GM13976 (cell line): ENCODE data around the gene GALNT14.

Experiments
- DNase-seq: peaks from one replicate; pipeline ENCODE4 v3.0.0; 2012; ENCODE audit warnings: low spot score
- in situ Hi-C: fragments of 300-500 bp; cut with MboI; formaldehyde crosslinking; loops from one replicate; pipeline ENCODE4 v1.12.0; 2022; ENCODE audit warnings: low sequenced_read_pairs, mixed read lengths, inconsistent platforms; ENCODE audit not compliant: unreplicated experiment
- TF ChIP-seq, protein P1 (sequence below): IDR thresholded peaks from 2 replicates; pipeline ENCODE4 v1.5.1; 2012; ENCODE audit warnings: borderline replicate concordance, mild to moderate bottlenecking; ENCODE audit not compliant: insufficient read depth; ENCODE audit errors: extremely low read depth, missing control alignments, control extremely low read depth

GALNT14 gene

DNA sequence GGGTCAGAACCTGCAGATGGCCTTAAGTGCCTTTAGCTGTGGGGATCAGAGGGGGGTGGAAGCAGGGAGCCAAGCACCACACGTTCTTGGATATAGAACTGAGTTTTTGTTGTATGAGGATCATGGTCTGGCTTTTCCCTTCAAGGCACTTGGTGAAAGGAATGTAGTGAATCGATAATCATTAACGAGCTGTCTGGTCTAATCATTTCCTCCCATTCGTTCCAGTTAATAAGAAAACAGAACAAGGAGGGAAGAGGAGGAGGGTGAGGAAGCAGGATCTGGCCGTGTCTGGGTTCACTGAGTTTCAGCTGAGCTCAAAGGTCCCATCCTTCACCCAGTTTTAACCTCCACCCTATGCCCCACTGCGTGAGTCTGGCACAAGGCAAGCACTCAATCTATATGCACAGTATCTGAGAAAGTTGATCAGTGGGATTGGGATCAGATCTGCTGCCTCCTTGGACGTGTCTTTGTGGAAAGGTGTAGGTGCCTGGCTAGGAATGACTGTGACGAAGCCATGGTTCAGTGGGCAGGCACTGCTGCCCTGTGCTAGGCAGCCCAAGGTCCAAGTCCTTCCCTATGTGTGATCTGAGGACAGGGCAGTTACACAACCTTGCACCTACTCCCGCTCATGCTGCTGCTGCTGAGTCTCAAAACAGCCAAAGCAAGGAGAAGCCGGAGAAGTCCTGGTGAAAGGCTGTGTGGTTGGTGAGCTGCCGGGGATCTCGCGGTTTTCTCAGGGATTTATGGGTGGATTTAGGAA, 54.8 kb downstream of the GALNT14 start:
- TF ChIP-seq, protein P1, sequence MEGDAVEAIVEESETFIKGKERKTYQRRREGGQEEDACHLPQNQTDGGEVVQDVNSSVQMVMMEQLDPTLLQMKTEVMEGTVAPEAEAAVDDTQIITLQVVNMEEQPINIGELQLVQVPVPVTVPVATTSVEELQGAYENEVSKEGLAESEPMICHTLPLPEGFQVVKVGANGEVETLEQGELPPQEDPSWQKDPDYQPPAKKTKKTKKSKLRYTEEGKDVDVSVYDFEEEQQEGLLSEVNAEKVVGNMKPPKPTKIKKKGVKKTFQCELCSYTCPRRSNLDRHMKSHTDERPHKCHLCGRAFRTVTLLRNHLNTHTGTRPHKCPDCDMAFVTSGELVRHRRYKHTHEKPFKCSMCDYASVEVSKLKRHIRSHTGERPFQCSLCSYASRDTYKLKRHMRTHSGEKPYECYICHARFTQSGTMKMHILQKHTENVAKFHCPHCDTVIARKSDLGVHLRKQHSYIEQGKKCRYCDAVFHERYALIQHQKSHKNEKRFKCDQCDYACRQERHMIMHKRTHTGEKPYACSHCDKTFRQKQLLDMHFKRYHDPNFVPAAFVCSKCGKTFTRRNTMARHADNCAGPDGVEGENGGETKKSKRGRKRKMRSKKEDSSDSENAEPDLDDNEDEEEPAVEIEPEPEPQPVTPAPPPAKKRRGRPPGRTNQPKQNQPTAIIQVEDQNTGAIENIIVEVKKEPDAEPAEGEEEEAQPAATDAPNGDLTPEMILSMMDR = no peak
- in situ Hi-C loops = no loop called here
- DNase-seq = no peak

DNA sequence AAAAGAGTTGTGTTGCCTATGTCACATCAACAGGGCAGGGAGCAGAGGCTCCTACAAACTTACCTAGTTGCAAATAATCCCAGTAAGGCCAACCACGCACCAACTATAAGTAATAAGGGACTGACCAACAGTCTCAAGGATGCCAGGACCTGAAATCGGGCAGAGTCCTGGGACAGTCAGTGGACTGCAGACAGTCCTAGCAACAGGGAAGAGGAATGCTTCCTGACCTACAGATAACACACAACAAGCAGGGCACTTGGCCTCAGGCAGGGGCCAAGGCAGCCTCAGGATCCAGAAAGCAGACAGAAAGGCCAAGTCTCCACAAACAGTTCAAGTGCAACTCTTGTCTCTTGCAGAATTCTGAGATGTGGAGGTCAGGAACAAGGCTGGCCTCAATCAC, 56.2 kb downstream of the GALNT14 start:
- in situ Hi-C loops = no loop called here
- TF ChIP-seq, protein P1 = no peak
- DNase-seq = no peak

DNA sequence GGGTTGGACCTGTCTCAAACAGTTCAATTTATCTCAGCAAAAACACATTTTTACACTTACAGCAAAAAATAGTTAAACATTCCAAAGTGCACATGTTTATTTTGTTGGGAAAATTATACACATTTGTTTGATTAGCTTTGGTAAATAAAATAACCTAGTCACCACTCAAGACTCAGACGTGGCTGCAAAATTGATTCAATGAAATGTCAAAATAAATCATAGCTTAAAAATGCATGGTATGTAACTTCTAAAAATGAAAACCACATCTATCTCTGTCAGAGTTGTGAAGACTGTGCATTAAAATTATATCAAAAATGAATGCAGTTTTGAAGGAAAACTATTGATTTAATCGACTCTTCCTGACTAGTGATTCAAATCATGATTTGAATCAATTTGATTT, 56.7 kb downstream of the GALNT14 start:
- no peak for DNase-seq
- in situ Hi-C loops = no loop called here
- TF ChIP-seq, protein P1 = no peak

DNA sequence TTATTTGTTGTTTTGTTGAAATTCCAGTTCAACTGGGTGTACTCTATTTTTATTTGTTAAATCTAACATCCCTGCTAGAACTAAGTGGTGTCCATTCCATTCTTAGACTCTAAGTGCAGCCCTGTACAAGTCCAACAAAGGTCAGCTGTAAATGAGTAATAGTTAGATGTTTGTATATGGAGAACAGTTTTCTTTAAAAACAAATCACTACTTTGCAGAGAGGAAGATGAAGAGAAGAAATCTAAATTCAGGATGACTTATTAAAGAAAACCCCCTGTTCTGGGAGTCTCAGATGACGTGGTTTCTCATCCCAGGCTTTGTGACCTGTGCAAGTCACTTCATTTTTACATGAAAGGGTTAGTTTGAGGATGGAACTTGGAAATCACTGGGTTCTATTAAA, 57.9 kb downstream of the GALNT14 start:
- no peak for DNase-seq
- in situ Hi-C loops = no loop called here
- TF ChIP-seq, protein P1 = no peak

DNA sequence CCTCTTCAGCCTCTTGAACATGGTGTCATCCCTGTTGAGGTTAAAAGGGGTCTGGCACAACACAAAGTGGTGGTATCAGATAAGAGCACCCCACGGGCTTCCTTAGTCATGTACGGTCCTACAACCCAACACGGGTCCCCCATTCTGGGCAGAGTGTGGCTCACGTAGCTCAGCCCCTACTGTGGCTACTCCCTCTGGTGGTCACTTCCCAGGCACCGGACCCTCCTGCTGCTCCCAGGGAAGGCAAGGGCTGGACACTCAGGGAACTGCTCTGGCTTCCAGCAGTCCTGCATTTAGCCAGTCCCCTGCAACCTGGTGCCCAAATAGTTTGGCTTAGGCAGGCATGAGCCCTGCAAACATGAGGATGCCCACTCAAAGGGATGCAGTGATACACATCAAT, 58.6 kb downstream of the GALNT14 start:
- in situ Hi-C loops = no loop called here
- TF ChIP-seq, protein P1 = no peak
- DNase-seq = no peak

DNA sequence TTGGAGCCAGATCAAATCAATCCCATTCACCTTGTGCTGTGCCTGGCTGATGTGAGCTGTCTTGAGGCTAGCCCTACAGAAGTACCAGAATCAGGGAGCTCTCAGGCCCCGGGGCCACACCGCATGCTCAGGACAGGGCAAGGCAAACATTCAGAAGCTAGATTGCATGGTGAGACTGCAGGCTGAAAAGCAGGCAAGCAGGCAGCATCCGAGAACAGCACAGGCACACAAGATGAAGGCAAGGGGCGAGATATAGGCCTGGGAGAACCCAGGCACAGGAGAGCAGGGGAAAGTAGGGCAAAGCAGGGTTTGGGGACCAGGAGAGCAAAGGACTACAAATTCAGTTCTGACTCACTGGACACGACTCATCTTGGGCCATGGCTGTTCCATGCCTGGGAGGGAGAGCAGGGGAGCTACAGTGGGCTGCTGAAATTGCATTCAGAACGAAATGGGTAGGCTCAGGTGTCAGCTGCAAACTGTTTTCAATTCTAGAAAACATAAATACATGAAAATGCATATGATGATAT, 59.6 kb downstream of the GALNT14 start:
- in situ Hi-C loops = no loop called here
- TF ChIP-seq, protein P1 = no peak
- DNase-seq = no peak
